KMS-11 (cell line): ENCODE measurements around the gene SLC17A7.

Experiments
- H2AFZ ChIP-seq: fragments of 200-600 bp; sonication (generic); 2 replicates; pipeline ENCODE4 v1.6.1; 2016; ENCODE audit warnings: antibody characterized with exemption, mixed run types, low read depth
- H3K27ac ChIP-seq: fragments of 200-600 bp; sonication (generic); 2 replicates; pipeline ENCODE4 v1.6.1; 2016; ENCODE audit warnings: mild to moderate bottlenecking, mixed run types
- H3K27me3 ChIP-seq: fragments of 200-600 bp; sonication (generic); 2 replicates; pipeline ENCODE4 v1.6.1; 2017; ENCODE audit warnings: mild to moderate bottlenecking, low read depth, mixed run types, moderate library complexity; ENCODE audit not compliant: insufficient read depth
- H3K36me3 ChIP-seq: fragments of 200-600 bp; sonication (generic); 2 replicates; pipeline ENCODE4 v1.6.1; 2017; ENCODE audit warnings: mild to moderate bottlenecking, mixed run types; ENCODE audit not compliant: insufficient read depth
- H3K4me1 ChIP-seq: fragments of 200-600 bp; sonication (generic); 2 replicates; pipeline ENCODE4 v1.6.1; 2016; ENCODE audit warnings: mild to moderate bottlenecking, low read depth, mixed run types; ENCODE audit not compliant: poor library complexity, severe bottlenecking
- H3K4me2 ChIP-seq: fragments of 200-600 bp; sonication (generic); 2 replicates; pipeline ENCODE4 v1.7.0; 2016; ENCODE audit warnings: mild to moderate bottlenecking, mixed run types
- H3K4me3 ChIP-seq: fragments of 200-600 bp; sonication (generic); IDR thresholded peaks from 2 replicates; pipeline ENCODE4 v1.6.1; 2017; ENCODE audit warnings: low read depth, low read length, mixed read lengths; ENCODE audit not compliant: insufficient read depth
- H3K79me2 ChIP-seq: fragments of 200-600 bp; sonication (generic); 2 replicates; pipeline ENCODE4 v1.6.1; 2016; ENCODE audit warnings: low read depth, mixed run types; ENCODE audit not compliant: insufficient read depth
- H3K9ac ChIP-seq: fragments of 200-600 bp; sonication (generic); 2 replicates; pipeline ENCODE4 v1.6.1; 2016; ENCODE audit warnings: mild to moderate bottlenecking, mixed run types
- H4K20me1 ChIP-seq: fragments of 200-600 bp; sonication (generic); 2 replicates; pipeline ENCODE4 v1.6.1; 2016; ENCODE audit warnings: mild to moderate bottlenecking, mixed run types; ENCODE audit not compliant: insufficient read depth
- TF ChIP-seq, protein P1 (sequence below): fragments of 200-600 bp; sonication (generic); conservative IDR thresholded peaks from 2 replicates; pipeline ENCODE4 v1.6.1; 2017; ENCODE audit warnings: low read depth, mild to moderate bottlenecking, antibody characterized with exemption, low read length, moderate library complexity, mixed read lengths

The SLC17A7 gene

DNA sequence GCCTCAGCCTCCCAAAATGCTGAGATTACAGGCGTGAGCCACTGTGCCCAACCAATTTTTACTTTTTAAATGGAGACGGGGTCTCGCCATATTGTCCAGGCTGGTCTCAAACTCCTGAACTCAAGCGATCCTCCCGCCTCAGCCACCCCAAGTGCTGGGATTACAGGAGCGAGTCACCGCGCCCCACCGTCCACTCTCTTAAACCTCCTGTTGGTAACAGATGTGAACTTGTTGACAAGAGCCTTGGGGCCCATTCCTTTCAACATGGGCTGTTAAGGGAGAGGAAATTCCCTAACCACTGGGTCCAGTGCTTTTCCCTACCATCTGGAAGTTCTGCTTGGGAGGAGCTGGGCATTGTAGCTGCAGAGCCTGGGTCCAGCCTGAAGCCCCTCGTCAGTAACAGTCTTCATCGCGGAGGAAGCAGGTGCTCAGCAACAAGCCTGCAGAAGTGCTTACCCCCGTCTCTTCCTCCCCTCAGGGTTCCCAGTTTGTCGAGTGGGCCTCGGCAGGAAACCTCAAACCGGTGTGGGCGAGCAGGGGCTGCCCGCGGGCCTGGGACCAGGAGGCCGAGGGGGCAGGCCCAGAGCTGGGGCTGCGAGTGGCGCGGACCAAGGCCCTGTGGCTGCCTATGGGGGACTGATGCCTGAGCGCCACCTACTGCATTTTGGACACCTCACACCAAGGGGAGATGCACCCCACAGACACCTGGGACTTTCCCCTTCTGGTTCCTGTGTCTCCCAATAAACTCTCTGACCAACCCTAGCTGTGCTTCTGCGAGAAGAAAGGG, 28.7 kb upstream of the SLC17A7 start:
- H3K9ac ChIP-seq: no peak overlapping the region
- H3K4me3 ChIP-seq: no peak overlapping the region
- no peaks in the 10 kb centered on the region for H3K36me3 ChIP-seq
- H3K27ac ChIP-seq: peak overlapping the region; percentile 94
- no peak overlapping the region for H2AFZ ChIP-seq
- peak overlapping the region; percentile 15; the same call in 1 of the 2 replicates for H3K4me2 ChIP-seq
- no peaks in the 10 kb centered on the region for H3K79me2 ChIP-seq
- TF ChIP-seq, protein P1, sequence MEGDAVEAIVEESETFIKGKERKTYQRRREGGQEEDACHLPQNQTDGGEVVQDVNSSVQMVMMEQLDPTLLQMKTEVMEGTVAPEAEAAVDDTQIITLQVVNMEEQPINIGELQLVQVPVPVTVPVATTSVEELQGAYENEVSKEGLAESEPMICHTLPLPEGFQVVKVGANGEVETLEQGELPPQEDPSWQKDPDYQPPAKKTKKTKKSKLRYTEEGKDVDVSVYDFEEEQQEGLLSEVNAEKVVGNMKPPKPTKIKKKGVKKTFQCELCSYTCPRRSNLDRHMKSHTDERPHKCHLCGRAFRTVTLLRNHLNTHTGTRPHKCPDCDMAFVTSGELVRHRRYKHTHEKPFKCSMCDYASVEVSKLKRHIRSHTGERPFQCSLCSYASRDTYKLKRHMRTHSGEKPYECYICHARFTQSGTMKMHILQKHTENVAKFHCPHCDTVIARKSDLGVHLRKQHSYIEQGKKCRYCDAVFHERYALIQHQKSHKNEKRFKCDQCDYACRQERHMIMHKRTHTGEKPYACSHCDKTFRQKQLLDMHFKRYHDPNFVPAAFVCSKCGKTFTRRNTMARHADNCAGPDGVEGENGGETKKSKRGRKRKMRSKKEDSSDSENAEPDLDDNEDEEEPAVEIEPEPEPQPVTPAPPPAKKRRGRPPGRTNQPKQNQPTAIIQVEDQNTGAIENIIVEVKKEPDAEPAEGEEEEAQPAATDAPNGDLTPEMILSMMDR: 0 out of 2 replicates have a peak, but pooled peaks have one; percentile 30
- no peaks in the 10 kb centered on the region for H4K20me1 ChIP-seq
- H3K27me3 ChIP-seq: no peaks in the 10 kb centered on the region
- peaks cover 62% of the 10 kb centered on the region for H3K4me1 ChIP-seq

GRCh38 chr19:49468746-49469447, 27.6 kb upstream of the SLC17A7 start:
- TF ChIP-seq, protein P1: no peak
- Histone ChIP-seq H3K36me3 (no peaks in the 10 kb centered on the region), H3K27ac (peak overlapping the region; percentile 94), H4K20me1 (no peaks in the 10 kb centered on the region), H3K79me2 (no peaks in the 10 kb centered on the region), H3K4me3 (no peak overlapping the region), H3K27me3 (no peaks in the 10 kb centered on the region), H3K9ac (peak overlapping the region; percentile 54; the same call in 1 of the 2 replicates), H3K4me1 (peaks cover 56% of the 10 kb centered on the region), H2AFZ (peak overlapping the region; percentile 37; the same call in 1 of the 2 replicates), H3K4me2 (peak overlapping the region; percentile 89)

DNA sequence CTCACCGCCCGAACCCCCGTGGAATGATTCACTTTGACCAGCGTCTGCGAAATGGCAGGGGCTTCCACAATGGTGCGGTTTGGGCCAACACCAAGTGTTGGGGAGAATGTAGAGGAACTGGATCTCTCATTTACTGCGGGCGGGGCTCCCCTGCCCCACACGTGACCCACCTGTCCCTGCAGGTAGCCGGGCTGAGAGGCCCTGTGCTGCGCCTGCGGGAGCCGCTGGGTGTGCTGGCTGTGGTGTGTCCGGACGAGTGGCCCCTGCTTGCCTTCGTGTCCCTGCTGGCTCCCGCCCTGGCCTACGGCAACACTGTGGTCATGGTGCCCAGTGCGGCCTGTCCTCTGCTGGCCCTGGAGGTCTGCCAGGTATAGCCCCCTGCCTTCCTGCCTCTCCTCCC, 26.9 kb upstream of the SLC17A7 start:
- Histone ChIP-seq H3K4me3 (no peak overlapping the region), H3K27ac (peak overlapping the region; percentile 94)

DNA sequence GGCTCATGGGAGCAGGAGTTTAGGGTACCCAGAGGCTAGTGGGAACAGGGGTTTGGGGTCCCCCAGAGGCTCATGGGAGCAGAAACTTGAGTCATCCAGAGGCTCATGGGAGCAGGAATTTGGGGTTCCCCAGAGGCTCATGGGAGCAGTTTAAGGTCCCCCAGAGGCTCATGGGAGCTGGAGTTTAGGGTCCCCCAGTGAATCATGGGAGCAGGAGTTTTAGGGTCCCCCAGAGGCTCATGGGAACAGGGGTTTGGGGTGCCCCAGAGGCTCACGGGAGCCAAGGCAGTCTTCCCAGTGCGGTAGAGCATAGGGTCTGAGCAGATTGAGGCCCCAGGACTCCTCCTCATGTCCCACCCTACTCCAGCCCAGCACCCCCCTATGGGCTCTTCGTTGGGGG, 24.0 kb upstream of the SLC17A7 start:
- 0 out of 2 replicates have a peak, but pooled peaks cover 6% of the 10 kb centered on the region for H3K79me2 ChIP-seq
- H3K4me1 ChIP-seq: peaks cover 36% of the 10 kb centered on the region
- H3K9ac ChIP-seq: no peak overlapping the region
- H2AFZ ChIP-seq: no peak overlapping the region
- H3K27me3 ChIP-seq: no peaks in the 10 kb centered on the region
- H3K4me3 ChIP-seq: no peak overlapping the region
- no peaks in the 10 kb centered on the region for H3K36me3 ChIP-seq
- H3K27ac ChIP-seq: no peak overlapping the region
- H4K20me1 ChIP-seq: no peaks in the 10 kb centered on the region
- H3K4me2 ChIP-seq: no peak overlapping the region
- TF ChIP-seq, protein P1: no peak

More for the DNA sequence above, 26.9 kb upstream of the SLC17A7 start:
- Histone ChIP-seq H3K36me3 (no peaks in the 10 kb centered on the region), H3K4me1 (peaks cover 49% of the 10 kb centered on the region), H4K20me1 (no peaks in the 10 kb centered on the region), H2AFZ (no peak overlapping the region), H3K9ac (peak overlapping the region; percentile 54; the same call in 1 of the 2 replicates), H3K4me2 (peak overlapping the region; percentile 89), H3K27me3 (no peaks in the 10 kb centered on the region), H3K79me2 (no peaks in the 10 kb centered on the region)
- TF ChIP-seq, protein P1: no peak
